ENCODE measurements around the gene CFAP206. TPM values are rescaled to one million over a fixed set of nuclear protein-coding genes. Genes with fewer than 3 reads are reported as not detected.

CFAP206 gene
- total RNA-seq, 1 donor from 2014 or later, result 5.0 TPM

DNA sequence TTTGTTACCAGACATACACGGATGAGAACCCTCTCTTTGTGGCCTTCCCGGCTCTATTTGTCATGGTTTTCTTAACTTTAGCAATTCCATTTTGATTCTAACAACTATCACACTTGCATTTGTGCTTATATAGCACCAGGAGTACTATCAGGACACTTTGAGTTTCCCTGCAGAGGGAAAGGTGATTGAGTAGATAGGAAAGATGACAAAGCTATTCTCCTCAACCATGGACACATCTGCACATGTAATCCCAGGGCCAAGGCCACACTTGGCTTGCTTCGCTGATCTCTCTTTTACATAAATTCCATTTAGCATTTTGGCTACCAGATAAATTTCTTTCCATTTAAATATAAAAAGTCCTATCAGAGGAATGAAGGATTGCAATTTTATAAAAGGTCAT lies 23.3 kb upstream of the CFAP206 start:
- Mint-ChIP-seq H3K4me1 (ENCODE audit: unreplicated experiment) (no peaks in the 10 kb centered on the region), H3K27me3 (no peaks in the 10 kb centered on the region), H3K4me3 (no peak overlapping the region), H3K9me3 (no peaks in the 10 kb centered on the region), H3K27ac (no peak overlapping the region), H3K36me3 (no peaks in the 10 kb centered on the region)
- TF ChIP-seq CTCF (conservative IDR thresholded peaks at IDR 0.05), result no peak
- DNase-seq (ENCODE audit: extremely low spot score, unreplicated experiment), result no peak

DNA sequence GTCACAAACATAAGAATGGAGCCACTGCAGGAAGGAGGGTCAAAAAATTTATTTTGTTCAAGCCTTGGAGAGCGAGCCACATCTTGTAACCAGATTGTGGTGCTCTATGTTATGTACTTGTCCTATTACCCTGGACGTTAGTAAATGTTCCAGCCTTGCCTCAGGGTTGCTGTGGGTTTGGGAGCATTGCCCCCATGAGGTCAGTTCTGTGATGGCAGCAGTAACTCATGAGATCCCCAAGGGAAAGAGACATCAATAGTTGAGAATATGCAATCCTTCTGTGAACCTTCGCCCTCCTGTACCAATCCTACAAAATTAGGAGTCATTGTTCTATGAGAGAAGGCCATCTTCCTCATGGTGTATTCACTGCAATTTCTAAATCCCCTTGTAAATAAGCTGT lies 16.4 kb upstream of the CFAP206 start:
- Mint-ChIP-seq H3K27ac (no peak overlapping the region), H3K4me1 (ENCODE audit: unreplicated experiment) (no peaks in the 10 kb centered on the region), H3K9me3 (no peaks in the 10 kb centered on the region), H3K36me3 (no peaks in the 10 kb centered on the region), H3K4me3 (no peak overlapping the region), H3K27me3 (no peaks in the 10 kb centered on the region)
- TF ChIP-seq CTCF (conservative IDR thresholded peaks at IDR 0.05), result peak; percentile 63
- no peak for DNase-seq (ENCODE audit: extremely low spot score, unreplicated experiment)

- no peaks in the 10 kb centered on the region for H3K27me3 Mint-ChIP-seq
- H3K4me1 Mint-ChIP-seq (ENCODE audit: unreplicated experiment), result peaks cover 3% of the 10 kb centered on the region
- peak overlapping the region; percentile 24 for H3K27ac Mint-ChIP-seq
- no peak for DNase-seq (ENCODE audit: extremely low spot score, unreplicated experiment)
- TF ChIP-seq CTCF (conservative IDR thresholded peaks at IDR 0.05), result peak; percentile 85
- H3K9me3 Mint-ChIP-seq, result no peaks in the 10 kb centered on the region
- no peaks in the 10 kb centered on the region for H3K36me3 Mint-ChIP-seq
- H3K4me3 Mint-ChIP-seq, result no peak overlapping the region
These were observed 14.6 kb upstream of the CFAP206 start for GRCh38 chr6:87393026-87393622.

GRCh38 chr6:87395431-87395830 lies 12.3 kb upstream of the CFAP206 start:
- H3K27me3 Mint-ChIP-seq, result no peaks in the 10 kb centered on the region
- no peak overlapping the region for H3K4me3 Mint-ChIP-seq
- DNase-seq (ENCODE audit: extremely low spot score, unreplicated experiment), result no peak
- no peaks in the 10 kb centered on the region for H3K36me3 Mint-ChIP-seq
- TF ChIP-seq CTCF (conservative IDR thresholded peaks at IDR 0.05), result no peak
- no peak overlapping the region for H3K27ac Mint-ChIP-seq
- H3K4me1 Mint-ChIP-seq (ENCODE audit: unreplicated experiment), result peaks cover 3% of the 10 kb centered on the region
- H3K9me3 Mint-ChIP-seq, result no peaks in the 10 kb centered on the region

GRCh38 chr6:87396595-87397392 lies 11.0 kb upstream of the CFAP206 start:
- Mint-ChIP-seq H3K27me3 (no peaks in the 10 kb centered on the region), H3K36me3 (no peaks in the 10 kb centered on the region), H3K4me1 (ENCODE audit: unreplicated experiment) (peaks cover 3% of the 10 kb centered on the region), H3K9me3 (no peaks in the 10 kb centered on the region), H3K27ac (peak overlapping the region; percentile 30), H3K4me3 (no peak overlapping the region)
- no peak for TF ChIP-seq CTCF (conservative IDR thresholded peaks at IDR 0.05)
- DNase-seq (ENCODE audit: extremely low spot score, unreplicated experiment), result no peak

All from type B pancreatic cell (in vitro differentiated cells).